ENCODE results near the gene PKLR.

- no peak for TF ChIP-seq CTCF (IDR thresholded peaks at IDR 0.05; ENCODE audit: insufficient read depth, low read length)
- TF ChIP-seq GABPA (IDR thresholded peaks at IDR 0.05; ENCODE audit: low read depth), result no peak
- no peak for TF ChIP-seq POLR2AphosphoS5 (IDR thresholded peaks at IDR 0.05; ENCODE audit: low read depth)
- no peak for TF ChIP-seq REST (IDR thresholded peaks at IDR 0.05; ENCODE audit: insufficient replicate concordance, low read depth)
- TF ChIP-seq SPI1 (IDR thresholded peaks at IDR 0.05; ENCODE audit: borderline replicate concordance, low read depth), result no peak
Observed at GRCh38 chr1:155325603-155325893, 24.3 kb upstream of the PKLR start.
